WTC11 (cell line): ENCODE data around the gene INPP5E. TPM values are rescaled to one million over a fixed set of nuclear protein-coding genes. Genes with fewer than 3 reads are reported as not detected.

ENCODE experiments used
- ATAC-seq: fragments of 200-7000 bp; cut with Tn5 transposase; 2 replicates; pipeline ENCODE4 v1.10.0; 2021; ENCODE audit warnings: mild to moderate bottlenecking, moderate library complexity
- CTCF ChIA-PET: fragments of 300-600 bp; sonication (Branson Sonifier 250); formaldehyde crosslinking; loops from one replicate; lab custom pipeline; 2021; ENCODE audit warnings: antibody characterized with exemption; lab: Charles Lee
- POLR2A ChIA-PET: fragments of 350-600 bp; sonication (Branson Sonifier 250); formaldehyde crosslinking; loops from one replicate; lab custom pipeline; 2021; ENCODE audit warnings: antibody characterized with exemption; lab: Charles Lee
- DNase-seq: peaks from one replicate; pipeline ENCODE4 v3.0.0; 2021; ENCODE audit warnings: low spot score
- H3K27ac Mint-ChIP-seq: 2 replicates; pipeline ENCODE4 v1.8.0; 2021; ENCODE audit warnings: mixed read lengths
- H3K27me3 Mint-ChIP-seq: 2 replicates; pipeline ENCODE4 v1.8.0; 2021; ENCODE audit warnings: low read depth, mild to moderate bottlenecking, moderate library complexity, mixed read lengths
- H3K36me3 Mint-ChIP-seq: 2 replicates; pipeline ENCODE4 v1.8.0; 2021; ENCODE audit warnings: mixed read lengths
- H3K4me1 Mint-ChIP-seq: 2 replicates; pipeline ENCODE4 v1.8.0; 2022; ENCODE audit warnings: mixed read lengths
- H3K4me3 Mint-ChIP-seq: 2 replicates; pipeline ENCODE4 v1.8.0; 2021; ENCODE audit warnings: mild to moderate bottlenecking, moderate library complexity, mixed read lengths
- H3K9me3 Mint-ChIP-seq: 2 replicates; pipeline ENCODE4 v1.8.0; 2021; ENCODE audit warnings: mixed read lengths
- CREM ChIP-seq: sonication (generic); formaldehyde crosslinking; IDR thresholded peaks from 2 replicates; pipeline ENCODE4 v1.8.1; 2022; ENCODE audit warnings: mild to moderate bottlenecking, missing genetic modification reagents, moderate library complexity
- FOXP1 ChIP-seq: sonication (generic); formaldehyde crosslinking; IDR thresholded peaks from 2 replicates; pipeline ENCODE4 v1.8.0; 2022; ENCODE audit warnings: missing genetic modification reagents, mild to moderate bottlenecking, moderate library complexity, borderline replicate concordance
- PRDM15 ChIP-seq: sonication (generic); formaldehyde crosslinking; IDR thresholded peaks from 2 replicates; pipeline ENCODE4 v1.8.0; 2022; ENCODE audit warnings: missing genetic modification reagents
- SMAD3 ChIP-seq: sonication (generic); formaldehyde crosslinking; IDR thresholded peaks from 2 replicates; pipeline ENCODE4 v1.8.0; 2022; ENCODE audit warnings: missing genetic modification reagents, mild to moderate bottlenecking, borderline replicate concordance
- TEAD1 ChIP-seq: sonication (generic); formaldehyde crosslinking; IDR thresholded peaks from 2 replicates; pipeline ENCODE4 v1.8.0; 2022; ENCODE audit warnings: mild to moderate bottlenecking, missing genetic modification reagents
- TEAD4 ChIP-seq: sonication (generic); formaldehyde crosslinking; IDR thresholded peaks from 2 replicates; pipeline ENCODE4 v1.8.0; 2022; ENCODE audit warnings: mild to moderate bottlenecking, missing genetic modification reagents
- ZNF219 ChIP-seq: sonication (generic); formaldehyde crosslinking; IDR thresholded peaks from 2 replicates; pipeline ENCODE4 v1.8.0; 2023; ENCODE audit warnings: missing genetic modification reagents, mild to moderate bottlenecking, borderline replicate concordance
- ZNF317 ChIP-seq: sonication (generic); formaldehyde crosslinking; IDR thresholded peaks from 2 replicates; pipeline ENCODE4 v1.8.1; 2023; ENCODE audit warnings: low read depth, mild to moderate bottlenecking, moderate library complexity, missing genetic modification reagents, borderline replicate concordance
- ZNF423 ChIP-seq: fragments of 250-450 bp; sonication (Bioruptor Pico); IDR thresholded peaks from 2 replicates; pipeline ENCODE4 v2.1.2; 2022; ENCODE audit warnings: mild to moderate bottlenecking, moderate library complexity
- total RNA-seq: library from RNA; stranded (reverse); gene quantifications from 3 replicates; pipeline ENCODE4 v1.2.3, GENCODE V29; 2021
- TF ChIP-seq, protein P1 (sequence below): sonication (generic); formaldehyde crosslinking; IDR thresholded peaks from 2 replicates; pipeline ENCODE4 v1.8.1; 2022; ENCODE audit warnings: mild to moderate bottlenecking, missing genetic modification reagents, moderate library complexity, borderline replicate concordance
- TF ChIP-seq, protein P2 (sequence below): sonication (generic); formaldehyde crosslinking; IDR thresholded peaks from 2 replicates; pipeline ENCODE4 v1.8.0; 2022; ENCODE audit warnings: mild to moderate bottlenecking, missing genetic modification reagents
- TF ChIP-seq, protein P3 (sequence below): sonication (generic); formaldehyde crosslinking; IDR thresholded peaks from 2 replicates; pipeline ENCODE4 v1.8.0; 2023; ENCODE audit warnings: mild to moderate bottlenecking, missing genetic modification reagents
- TF ChIP-seq, protein P4 (sequence below): sonication (generic); formaldehyde crosslinking; conservative IDR thresholded peaks from 2 replicates; pipeline ENCODE4 v1.8.1; 2022; ENCODE audit warnings: mild to moderate bottlenecking, missing genetic modification reagents

INPP5E gene
- total RNA-seq, 1 experiment from 2014 or later = 24.0 TPM

GRCh38 chr9:136399176-136400037 lies 40.2 kb downstream of the INPP5E start (continued):
- TF ChIP-seq PRDM15 (CRISPR knock-in tag) = 0 out of 2 replicates have a peak, but pooled peaks have one; percentile 40
- TF ChIP-seq, protein P1, sequence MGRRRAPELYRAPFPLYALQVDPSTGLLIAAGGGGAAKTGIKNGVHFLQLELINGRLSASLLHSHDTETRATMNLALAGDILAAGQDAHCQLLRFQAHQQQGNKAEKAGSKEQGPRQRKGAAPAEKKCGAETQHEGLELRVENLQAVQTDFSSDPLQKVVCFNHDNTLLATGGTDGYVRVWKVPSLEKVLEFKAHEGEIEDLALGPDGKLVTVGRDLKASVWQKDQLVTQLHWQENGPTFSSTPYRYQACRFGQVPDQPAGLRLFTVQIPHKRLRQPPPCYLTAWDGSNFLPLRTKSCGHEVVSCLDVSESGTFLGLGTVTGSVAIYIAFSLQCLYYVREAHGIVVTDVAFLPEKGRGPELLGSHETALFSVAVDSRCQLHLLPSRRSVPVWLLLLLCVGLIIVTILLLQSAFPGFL (CRISPR knock-in tag) = no peak

DNA sequence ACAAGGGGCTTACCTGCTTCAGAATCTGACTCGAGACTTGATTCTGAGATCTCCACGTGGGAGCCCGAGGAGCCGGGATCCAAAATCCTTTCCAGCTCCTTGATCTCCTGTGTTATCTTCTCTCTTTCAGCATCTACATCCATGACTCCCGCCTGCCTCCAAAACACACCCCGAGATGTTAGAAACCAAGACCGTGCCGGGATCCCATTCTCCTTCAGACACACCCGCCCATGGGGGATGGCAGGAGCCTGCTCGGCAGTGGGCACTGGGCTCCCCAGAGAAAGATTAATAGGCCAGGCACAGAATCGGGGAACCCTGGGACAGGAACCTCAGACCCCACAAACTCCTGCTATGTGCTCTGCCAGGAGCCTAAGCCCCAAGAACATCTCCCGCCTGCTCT lies 41.4 kb downstream of the INPP5E start:
- POLR2A ChIA-PET = no interaction called here
- DNase-seq (no peak), ATAC-seq (no peak)
- H3K27ac Mint-ChIP-seq = no peak overlapping the region
- peaks cover 9% of the 10 kb centered on the region for H3K4me1 Mint-ChIP-seq
- CTCF ChIA-PET = interaction anchor here (0.8 to 2.0 kb wide), 2 partner anchors 13 to 35 kb away, joined by 3 to 7 read pairs; no protein-coding TSS in a partner anchor
- H3K27me3 Mint-ChIP-seq = no peaks in the 10 kb centered on the region
- H3K9me3 Mint-ChIP-seq = no peaks in the 10 kb centered on the region
- H3K4me3 Mint-ChIP-seq = peak overlapping the region; percentile 88
- peaks cover 36% of the 10 kb centered on the region for H3K36me3 Mint-ChIP-seq
- TF ChIP-seq SMAD3 (no peak), TEAD4 (CRISPR knock-in tag) (no peak), CREM (CRISPR knock-in tag) (no peak), ZNF219 (CRISPR knock-in tag) (no peak), FOXP1 (no peak), ZNF423 (CRISPR knock-in tag) (no peak), TEAD1 (CRISPR knock-in tag) (no peak)
- TF ChIP-seq, protein P2, sequence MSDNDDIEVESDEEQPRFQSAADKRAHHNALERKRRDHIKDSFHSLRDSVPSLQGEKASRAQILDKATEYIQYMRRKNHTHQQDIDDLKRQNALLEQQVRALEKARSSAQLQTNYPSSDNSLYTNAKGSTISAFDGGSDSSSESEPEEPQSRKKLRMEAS (CRISPR knock-in tag) = no peak
- TF ChIP-seq, protein P3, sequence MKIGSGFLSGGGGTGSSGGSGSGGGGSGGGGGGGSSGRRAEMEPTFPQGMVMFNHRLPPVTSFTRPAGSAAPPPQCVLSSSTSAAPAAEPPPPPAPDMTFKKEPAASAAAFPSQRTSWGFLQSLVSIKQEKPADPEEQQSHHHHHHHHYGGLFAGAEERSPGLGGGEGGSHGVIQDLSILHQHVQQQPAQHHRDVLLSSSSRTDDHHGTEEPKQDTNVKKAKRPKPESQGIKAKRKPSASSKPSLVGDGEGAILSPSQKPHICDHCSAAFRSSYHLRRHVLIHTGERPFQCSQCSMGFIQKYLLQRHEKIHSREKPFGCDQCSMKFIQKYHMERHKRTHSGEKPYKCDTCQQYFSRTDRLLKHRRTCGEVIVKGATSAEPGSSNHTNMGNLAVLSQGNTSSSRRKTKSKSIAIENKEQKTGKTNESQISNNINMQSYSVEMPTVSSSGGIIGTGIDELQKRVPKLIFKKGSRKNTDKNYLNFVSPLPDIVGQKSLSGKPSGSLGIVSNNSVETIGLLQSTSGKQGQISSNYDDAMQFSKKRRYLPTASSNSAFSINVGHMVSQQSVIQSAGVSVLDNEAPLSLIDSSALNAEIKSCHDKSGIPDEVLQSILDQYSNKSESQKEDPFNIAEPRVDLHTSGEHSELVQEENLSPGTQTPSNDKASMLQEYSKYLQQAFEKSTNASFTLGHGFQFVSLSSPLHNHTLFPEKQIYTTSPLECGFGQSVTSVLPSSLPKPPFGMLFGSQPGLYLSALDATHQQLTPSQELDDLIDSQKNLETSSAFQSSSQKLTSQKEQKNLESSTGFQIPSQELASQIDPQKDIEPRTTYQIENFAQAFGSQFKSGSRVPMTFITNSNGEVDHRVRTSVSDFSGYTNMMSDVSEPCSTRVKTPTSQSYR (CRISPR knock-in tag) = no peak

- DNase-seq (no peak), ATAC-seq (no peak)
- H3K4me3 Mint-ChIP-seq = no peak overlapping the region
- no peaks in the 10 kb centered on the region for H3K9me3 Mint-ChIP-seq
- POLR2A ChIA-PET = no interaction called here
- peaks cover 35% of the 10 kb centered on the region for H3K36me3 Mint-ChIP-seq
- peaks cover 9% of the 10 kb centered on the region for H3K4me1 Mint-ChIP-seq
- H3K27ac Mint-ChIP-seq = no peak overlapping the region
- no peaks in the 10 kb centered on the region for H3K27me3 Mint-ChIP-seq
- CTCF ChIA-PET = interaction anchor here (2.0 kb wide), 1 partner anchor 58 kb away, joined by 5 read pairs; no protein-coding TSS in a partner anchor
- TF ChIP-seq ZNF317 (CRISPR knock-in tag) = no peak
- TF ChIP-seq, protein P4, sequence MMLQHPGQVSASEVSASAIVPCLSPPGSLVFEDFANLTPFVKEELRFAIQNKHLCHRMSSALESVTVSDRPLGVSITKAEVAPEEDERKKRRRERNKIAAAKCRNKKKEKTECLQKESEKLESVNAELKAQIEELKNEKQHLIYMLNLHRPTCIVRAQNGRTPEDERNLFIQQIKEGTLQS = no peak
- TF ChIP-seq, all 79 proteins: peak for 0
These were observed 42.0 kb downstream of the INPP5E start for GRCh38 chr9:136397643-136398042.
